SK-MEL-5 (cell line): ENCODE results near the gene ING5. TPM values are rescaled to one million over a fixed set of nuclear protein-coding genes. Genes with fewer than 3 reads are reported as not detected.
A peak's percentile ranks its signal among the peaks of the same experiment; 100 is the strongest.

ENCODE experiments used
- DNase-seq: peaks from one replicate; pipeline ENCODE4 v3.0.0-alpha.2; 2016; ENCODE audit warnings: low read depth, low spot score
- in situ Hi-C: cut with HindIII; loops from 2 replicates; pipeline ENCODE4 v1.10.0; 2016; ENCODE audit warnings: low sequenced_read_pairs, high pct_unique_total_duplicates, low pct_unique_long_range_greater_than_20kb
- total RNA-seq: library from RNA; depleted of rRNA; stranded (reverse); fragments of >200 nt; shearing (Covaris generic); gene quantifications from 2 replicates; pipeline ENCODE4 v1.2.3, GENCODE V29; 2014

ING5 gene
- total RNA-seq, 1 experiment from 2014 or later: 23.9 TPM

- DNase-seq: no peak
Observed at GRCh38 chr2:241690202-241690717, 11.6 kb upstream of the ING5 start.

GRCh38 chr2:241692448-241692847, 9.4 kb upstream of the ING5 start:
- in situ Hi-C loops: no loop called here

More at GRCh38 chr2:241690202-241690717, 11.6 kb upstream of the ING5 start:
- in situ Hi-C loops: no loop called here

DNA sequence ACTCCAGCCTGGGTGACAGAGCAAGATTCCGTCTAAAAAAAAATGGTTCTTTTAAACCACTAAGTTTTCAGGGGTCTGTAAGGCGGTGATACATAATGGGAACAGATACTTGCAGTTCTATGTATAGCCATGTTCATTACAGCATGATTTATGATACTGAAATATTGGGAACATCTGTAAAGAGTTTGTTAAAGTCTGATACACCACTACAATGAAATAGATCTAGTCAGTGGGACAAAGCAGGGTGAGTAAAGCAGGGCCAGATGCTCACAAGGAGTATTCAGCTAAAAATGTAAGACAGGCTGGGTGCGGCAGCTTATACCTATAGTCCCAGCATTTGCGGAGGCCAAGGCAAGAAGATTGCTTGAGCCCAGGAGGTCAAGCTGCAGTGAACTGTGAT, 6.2 kb upstream of the ING5 start:
- no peak for DNase-seq
- in situ Hi-C loops: no loop called here

More at GRCh38 chr2:241692448-241692847, 9.4 kb upstream of the ING5 start:
- DNase-seq: no peak

DNA sequence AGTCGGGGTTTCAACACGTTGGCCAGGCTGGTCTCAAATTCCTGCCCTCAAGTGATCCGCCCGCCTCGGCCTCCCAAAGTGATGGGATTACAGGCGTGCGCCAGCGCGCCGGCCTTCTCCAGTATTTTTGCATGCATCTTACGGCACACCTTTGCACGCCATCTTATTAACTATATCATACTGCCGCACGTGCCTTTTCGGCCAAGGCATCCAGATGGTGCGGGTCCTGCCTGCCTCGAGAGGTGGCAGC, 765 bp upstream of the ING5 start:
- DNase-seq: no peak
- in situ Hi-C loops: no loop called here

DNA sequence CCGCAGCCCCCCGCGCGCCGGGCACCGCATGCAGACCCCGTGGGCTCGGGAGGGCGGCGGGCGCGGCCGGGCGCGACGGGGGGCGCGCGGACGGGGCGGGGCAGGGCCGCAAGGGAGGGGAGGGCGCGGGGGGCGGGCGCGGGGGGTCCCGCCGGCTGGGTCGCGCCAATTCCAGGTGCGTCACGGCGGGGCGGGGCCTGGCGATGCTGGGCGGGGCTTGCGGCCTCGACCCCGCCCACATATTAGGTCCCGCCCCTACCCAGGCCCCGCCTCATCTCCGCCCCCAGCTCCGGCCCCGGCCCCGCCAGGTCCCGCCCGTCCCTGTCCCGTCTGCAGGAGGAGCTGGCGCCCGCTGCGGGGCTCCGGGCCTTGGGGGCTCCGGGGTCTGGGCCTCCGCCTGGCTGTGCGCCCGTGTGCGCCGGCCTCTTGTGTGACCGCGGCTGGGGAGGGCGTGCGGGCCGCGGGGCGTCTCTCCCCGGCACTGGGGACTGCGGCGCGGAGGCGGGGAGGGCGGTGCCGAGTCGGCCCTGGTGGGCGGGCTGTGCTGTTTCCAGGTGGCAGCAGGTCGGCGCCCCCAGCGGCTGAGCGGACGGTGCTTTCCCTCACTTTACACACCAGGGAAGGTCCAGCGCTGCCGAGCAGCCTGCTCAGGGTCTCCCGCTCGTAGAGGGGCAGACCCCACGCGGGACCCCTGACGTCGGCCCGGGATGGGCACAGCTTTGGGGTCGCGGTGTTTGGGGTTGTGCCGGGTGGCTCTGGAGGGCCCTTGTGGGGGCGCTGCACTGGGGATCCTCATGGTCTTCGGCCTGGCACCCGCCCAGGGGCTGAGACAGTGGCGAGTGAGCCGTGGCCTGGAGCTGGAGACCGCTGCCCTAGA, 554 bp downstream of the ING5 start:
- in situ Hi-C loops: no loop called here
- DNase-seq: peak; percentile 76

DNA sequence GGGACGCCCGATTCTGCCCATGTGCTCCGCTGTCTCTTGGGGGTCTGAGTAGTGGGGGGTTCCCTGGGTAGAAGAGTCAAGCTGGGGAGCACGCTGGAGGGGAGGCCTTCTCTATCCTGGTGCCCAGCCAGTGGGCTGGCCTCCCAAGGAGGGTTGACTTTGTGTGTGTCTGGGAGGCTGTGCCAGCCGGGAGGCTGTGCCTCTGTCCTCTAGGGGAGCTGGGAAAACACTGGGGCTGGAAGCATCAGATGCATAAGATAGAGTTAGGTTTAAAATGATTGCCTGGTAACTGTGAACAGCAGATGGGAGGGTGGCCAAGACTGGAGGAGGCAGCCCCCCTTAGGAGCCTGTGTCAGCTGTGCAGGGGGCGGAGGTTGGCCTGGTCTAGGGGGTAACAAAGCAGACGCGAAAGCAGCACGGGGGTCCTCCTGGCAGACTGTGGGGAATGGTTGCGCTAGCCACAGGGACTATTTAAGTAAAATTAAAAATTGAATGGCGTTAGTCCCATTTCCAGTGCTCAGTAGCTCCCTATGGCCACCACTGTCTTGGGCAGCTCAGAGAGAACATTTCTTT, 1.3 kb downstream of the ING5 start:
- DNase-seq: no peak

GRCh38 chr2:241706537-241706936, 4.7 kb downstream of the ING5 start:
- DNase-seq: no peak
- in situ Hi-C loops: no loop called here

More for the DNA sequence above, 1.3 kb downstream of the ING5 start:
- in situ Hi-C loops: no loop called here

GRCh38 chr2:241708879-241709278, 7.0 kb downstream of the ING5 start:
- DNase-seq: no peak
- in situ Hi-C loops: no loop called here

DNA sequence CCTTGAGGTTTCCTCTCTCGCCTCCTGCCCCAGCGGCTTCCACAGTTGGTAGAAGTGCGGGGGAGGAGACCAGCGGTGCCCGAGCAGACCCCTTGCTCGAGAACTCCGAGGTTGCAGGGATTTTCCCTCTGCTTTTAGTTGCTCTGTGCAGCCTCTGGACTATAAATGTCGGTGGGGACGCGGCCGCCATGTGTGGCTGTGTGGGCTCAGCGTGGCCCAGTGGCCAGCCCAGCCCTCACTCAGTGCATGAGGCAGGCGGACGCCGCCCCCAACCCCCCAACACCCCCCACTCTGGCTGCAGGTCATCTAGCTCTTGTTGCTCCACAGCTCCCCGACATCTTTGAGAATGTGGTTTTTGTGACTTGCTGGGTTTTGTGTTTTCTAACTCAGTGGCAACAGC, 17.3 kb downstream of the ING5 start:
- in situ Hi-C loops: no loop called here
- no peak for DNase-seq

GRCh38 chr2:241720099-241720498, 18.3 kb downstream of the ING5 start:
- in situ Hi-C loops: no loop called here
- no peak for DNase-seq

DNA sequence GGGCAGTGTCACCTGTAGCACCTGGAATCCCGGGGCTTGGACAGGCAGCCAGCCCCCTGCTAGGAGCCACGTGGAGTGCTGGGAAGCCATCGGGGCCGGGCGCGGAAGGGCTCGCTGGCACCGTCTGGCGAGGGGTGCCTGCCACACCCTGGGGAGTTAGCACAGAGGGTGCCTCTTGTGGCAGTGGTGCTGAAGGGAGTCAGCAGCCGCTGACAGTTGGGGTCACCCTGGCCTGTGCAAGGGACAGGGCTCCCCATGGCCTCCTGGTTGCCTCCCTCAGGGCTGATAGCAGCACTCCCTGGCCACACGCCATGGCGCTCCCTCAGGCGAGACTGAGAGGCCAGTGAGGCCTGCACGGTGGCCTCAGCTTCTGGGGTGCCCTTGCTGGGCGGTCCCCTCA, 18.7 kb downstream of the ING5 start:
- in situ Hi-C loops: no loop called here
- DNase-seq: no peak

DNA sequence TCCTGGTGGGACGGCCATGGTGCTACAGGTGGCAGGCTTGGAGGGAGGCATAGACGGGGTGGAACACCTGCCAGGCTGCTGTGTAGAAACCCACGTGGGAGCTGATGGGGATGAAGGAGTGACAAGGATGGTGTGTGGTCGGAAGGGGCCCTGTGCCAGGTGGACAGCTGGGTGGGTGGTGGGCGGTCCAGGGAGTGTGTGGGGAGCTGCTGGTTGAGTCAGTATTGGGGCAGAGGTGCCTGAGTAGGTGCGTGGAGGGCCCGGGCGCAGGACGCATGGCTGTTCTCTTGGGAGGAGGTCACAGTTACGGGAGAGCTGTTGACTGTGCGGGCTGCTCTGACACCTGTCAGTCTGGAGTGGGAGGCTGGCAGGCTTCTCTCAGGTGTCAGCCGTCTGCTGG, 20.0 kb downstream of the ING5 start:
- no peak for DNase-seq
- in situ Hi-C loops: no loop called here

DNA sequence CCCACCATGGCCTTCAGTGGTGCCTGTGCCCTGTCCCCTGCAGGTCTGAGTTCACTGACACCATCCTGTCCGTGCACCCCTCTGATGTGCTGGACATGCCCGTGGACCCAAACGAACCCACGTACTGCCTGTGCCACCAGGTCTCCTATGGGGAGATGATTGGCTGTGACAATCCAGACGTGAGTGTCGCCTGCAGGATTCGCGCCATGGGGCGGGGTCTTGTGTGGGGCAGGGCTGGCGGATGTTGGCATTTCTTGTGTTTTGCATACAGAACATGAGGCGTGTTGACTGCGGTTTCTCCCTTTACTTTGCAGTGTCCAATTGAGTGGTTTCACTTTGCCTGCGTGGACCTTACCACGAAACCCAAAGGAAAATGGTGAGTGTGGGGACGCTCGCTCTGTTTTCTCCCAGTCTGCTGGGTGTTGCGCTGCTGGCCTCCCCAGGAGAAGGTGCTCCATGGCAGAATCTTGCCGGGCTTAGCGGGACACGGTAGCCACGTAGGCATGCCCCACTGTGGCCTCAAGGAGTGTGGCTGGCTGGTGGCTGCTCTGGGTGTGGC, 21.1 kb downstream of the ING5 start:
- in situ Hi-C loops: no loop called here
- no peak for DNase-seq

- in situ Hi-C loops: no loop called here
- no peak for DNase-seq
Observed at GRCh38 chr2:241724259-241724974, 22.6 kb downstream of the ING5 start.

GRCh38 chr2:241724975-241725870, 23.4 kb downstream of the ING5 start:
- in situ Hi-C loops: no loop called here
- no peak for DNase-seq

DNA sequence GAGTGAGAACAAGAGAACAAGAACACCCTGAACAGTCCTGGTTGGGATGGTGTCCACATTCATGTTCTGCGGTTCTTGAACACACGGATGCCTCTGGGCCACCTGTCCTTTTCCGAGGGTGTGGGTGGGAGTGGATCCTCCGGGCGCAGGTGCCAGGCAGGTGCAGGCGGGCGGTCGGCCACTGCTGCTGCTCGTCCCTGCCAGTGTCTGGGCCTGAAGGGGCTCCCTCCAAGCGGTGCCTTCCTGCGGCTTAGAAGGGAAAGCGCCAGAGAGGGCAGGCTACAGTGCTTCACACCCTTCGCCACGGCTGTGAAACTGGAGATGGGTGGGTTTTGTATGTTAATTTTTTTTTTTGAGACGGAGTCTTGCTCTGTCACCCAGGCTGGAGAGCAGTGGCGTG, 24.6 kb downstream of the ING5 start:
- in situ Hi-C loops: no loop called here
- DNase-seq: no peak

DNA sequence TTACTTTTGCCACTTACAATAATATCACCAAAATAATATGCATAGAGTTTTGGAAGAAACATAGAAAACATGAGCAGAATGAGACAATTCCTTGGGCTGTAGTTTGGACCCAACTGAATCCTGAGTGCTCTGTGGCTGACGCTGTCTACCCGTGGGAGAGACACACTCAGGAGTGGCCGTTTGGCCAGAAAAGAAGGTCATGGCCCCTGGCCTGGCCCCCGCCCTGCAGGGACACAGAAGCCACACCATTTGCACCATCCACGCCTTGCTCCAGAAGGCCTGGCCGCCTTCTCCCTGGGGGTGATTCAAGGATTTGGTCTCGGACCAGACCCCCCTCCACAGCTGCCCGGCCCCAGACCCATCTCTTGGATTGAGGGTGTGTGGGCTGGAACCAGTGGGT, 26.2 kb downstream of the ING5 start:
- in situ Hi-C loops: no loop called here
- no peak for DNase-seq
